Nephron (organoid): ENCODE measurements around the gene MORF4L1.

Source experiments
- H3K27ac Mint-ChIP-seq, 3 experiments: 2 replicates each; pipeline ENCODE4 v1.8.0; 2020; ENCODE audit warnings: mixed read lengths in 3 of 3, mild to moderate bottlenecking in 2 of 3, moderate library complexity in 1 of 3
- H3K27me3 Mint-ChIP-seq: 2 replicates; pipeline ENCODE4 v1.8.0; 2021; ENCODE audit warnings: low read depth, mild to moderate bottlenecking, moderate library complexity, mixed read lengths
- H3K36me3 Mint-ChIP-seq: 2 replicates; pipeline ENCODE4 v1.8.0; 2020; ENCODE audit warnings: low read depth, mixed read lengths
- H3K4me1 Mint-ChIP-seq: 2 replicates; pipeline ENCODE4 v1.8.0; 2020; ENCODE audit warnings: mixed read lengths
- H3K4me3 Mint-ChIP-seq, 3 experiments: 2 replicates each; pipeline ENCODE4 v1.8.0; 2020; ENCODE audit warnings: mild to moderate bottlenecking in 3 of 3, mixed read lengths in 3 of 3, moderate library complexity in 2 of 3
- H3K9me3 Mint-ChIP-seq: 2 replicates; pipeline ENCODE4 v1.8.0; 2020; ENCODE audit warnings: mixed read lengths
- CTCF ChIP-seq, 3 experiments: fragments of 200-600 bp; sonication (generic); IDR thresholded peaks; one replicate each; pipeline ENCODE4 v1.5.0; 2021; ENCODE audit warnings: antibody characterized with exemption in 3 of 3; ENCODE audit not compliant: unreplicated experiment in 3 of 3

Gene MORF4L1

DNA sequence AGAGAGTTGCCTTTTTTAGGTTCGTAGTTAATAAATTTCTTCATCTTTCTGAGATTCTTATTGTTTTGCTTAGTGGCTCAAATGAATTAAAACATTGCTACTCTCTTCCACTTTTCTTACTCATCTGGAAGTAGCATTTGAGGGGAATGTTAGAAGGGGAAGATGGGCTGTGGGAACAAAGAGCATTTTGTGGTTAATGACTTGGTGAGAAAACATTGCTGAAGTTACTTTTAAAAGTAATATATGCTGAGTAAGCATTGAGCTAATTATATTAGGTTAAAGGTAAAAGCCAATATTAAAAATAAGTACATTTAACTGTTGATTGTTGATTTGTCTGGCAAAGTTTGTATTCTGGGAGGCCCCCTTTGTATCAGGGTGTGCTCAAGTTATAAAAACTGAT lies 5.7 kb downstream of the MORF4L1 start:
- no peak for TF ChIP-seq CTCF (IDR thresholded peaks at IDR 0.05; ENCODE audit: unreplicated experiment in 3 of 3)
- Mint-ChIP-seq H3K9me3 (no peaks in the 10 kb centered on the region), H3K4me1 (peaks cover 51% of the 10 kb centered on the region), H3K4me3 (peak overlapping the region; percentile 12 to 48 (median 35)), H3K27ac (peak overlapping the region in 2 of 3 experiments; percentile 37 to 63), H3K36me3 (peaks cover 28% of the 10 kb centered on the region), H3K27me3 (no peaks in the 10 kb centered on the region)

DNA sequence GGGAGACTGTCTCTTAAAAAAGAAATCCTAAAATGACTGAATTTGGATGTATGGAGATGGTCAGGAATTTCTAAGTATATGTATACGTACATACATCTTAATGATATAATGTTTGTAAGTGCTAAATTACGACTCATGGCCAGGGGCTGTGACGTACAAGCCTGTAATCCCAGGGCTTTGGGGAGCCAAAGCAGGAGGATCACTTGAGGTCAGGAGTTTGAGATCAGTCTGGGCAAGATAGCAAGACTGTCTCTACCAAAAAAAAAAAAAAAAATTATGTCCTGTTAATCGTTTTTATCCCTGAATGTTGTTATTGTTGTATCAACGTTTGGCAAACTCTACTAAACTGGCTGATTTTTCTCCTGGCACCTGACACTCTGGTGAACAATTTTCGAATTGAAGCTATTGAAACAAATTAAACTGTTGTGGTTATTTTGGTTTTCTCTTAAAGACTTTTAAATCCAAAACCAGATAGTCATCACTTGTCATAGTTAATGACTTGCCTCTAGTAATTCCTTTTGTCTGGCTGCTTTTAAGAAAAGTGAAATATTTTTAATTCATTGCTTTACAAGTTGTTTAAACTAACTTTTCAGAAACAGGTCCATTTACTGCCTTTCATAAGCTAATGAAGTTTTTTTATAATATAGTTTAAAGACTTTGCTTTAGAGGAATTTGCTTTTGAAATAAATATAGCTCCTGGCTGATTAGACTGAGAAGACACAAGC lies 7.0 kb downstream of the MORF4L1 start:
- peaks cover 45% of the 10 kb centered on the region for H3K4me1 Mint-ChIP-seq
- peaks cover 35% of the 10 kb centered on the region for H3K36me3 Mint-ChIP-seq
- H3K9me3 Mint-ChIP-seq = no peaks in the 10 kb centered on the region
- H3K4me3 Mint-ChIP-seq = peak overlapping the region in 2 of 3 experiments; percentile 33 to 55
- TF ChIP-seq CTCF (IDR thresholded peaks at IDR 0.05; ENCODE audit: unreplicated experiment in 3 of 3) = no peak
- H3K27me3 Mint-ChIP-seq = no peaks in the 10 kb centered on the region
- peak overlapping the region in 2 of 3 experiments; percentile 27 to 44 for H3K27ac Mint-ChIP-seq

DNA sequence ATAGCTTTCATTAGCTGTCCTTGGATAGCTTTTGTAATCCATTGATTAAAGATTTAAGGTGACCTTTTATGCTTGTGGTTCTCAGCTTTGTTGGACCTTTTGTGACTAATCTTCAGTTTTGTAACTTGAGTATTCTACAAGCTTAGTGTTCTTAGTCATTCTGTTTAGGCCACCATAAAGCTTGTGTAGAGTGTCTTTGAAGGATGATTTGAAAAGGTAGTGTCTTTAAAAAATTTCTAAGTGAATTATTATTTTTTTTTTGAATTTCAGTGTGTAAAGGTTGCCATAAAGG lies 7.5 kb downstream of the MORF4L1 start:
- no peak for TF ChIP-seq CTCF (IDR thresholded peaks at IDR 0.05; ENCODE audit: unreplicated experiment in 3 of 3)
- H3K27me3 Mint-ChIP-seq = no peaks in the 10 kb centered on the region
- no peak overlapping the region for H3K27ac Mint-ChIP-seq
- H3K9me3 Mint-ChIP-seq = no peaks in the 10 kb centered on the region
- H3K36me3 Mint-ChIP-seq = peaks cover 40% of the 10 kb centered on the region
- peaks cover 45% of the 10 kb centered on the region for H3K4me1 Mint-ChIP-seq
- H3K4me3 Mint-ChIP-seq = no peak overlapping the region

DNA sequence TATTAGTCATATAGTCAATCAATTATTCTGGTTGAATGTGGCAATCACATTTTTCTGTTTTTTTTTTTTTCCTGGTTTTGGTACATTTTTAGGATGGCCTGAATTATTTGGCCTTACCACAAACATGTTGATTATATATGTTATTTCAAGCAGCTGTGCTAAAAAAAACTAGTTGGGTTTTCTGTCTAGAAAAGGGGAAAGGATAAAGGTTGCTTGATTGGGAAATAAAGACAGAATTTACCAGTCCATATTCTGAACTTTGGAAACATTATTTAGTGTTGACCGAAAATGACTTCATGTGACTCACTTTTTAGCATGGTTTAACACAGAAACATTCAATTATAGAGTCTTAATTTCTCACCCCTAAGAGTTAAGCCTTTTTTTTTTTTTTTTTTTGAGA lies 8.1 kb downstream of the MORF4L1 start:
- H3K4me1 Mint-ChIP-seq = peaks cover 40% of the 10 kb centered on the region
- peaks cover 45% of the 10 kb centered on the region for H3K36me3 Mint-ChIP-seq
- H3K4me3 Mint-ChIP-seq = no peak overlapping the region
- no peaks in the 10 kb centered on the region for H3K9me3 Mint-ChIP-seq
- H3K27me3 Mint-ChIP-seq = no peaks in the 10 kb centered on the region
- no peak overlapping the region for H3K27ac Mint-ChIP-seq
- no peak for TF ChIP-seq CTCF (IDR thresholded peaks at IDR 0.05; ENCODE audit: unreplicated experiment in 3 of 3)

DNA sequence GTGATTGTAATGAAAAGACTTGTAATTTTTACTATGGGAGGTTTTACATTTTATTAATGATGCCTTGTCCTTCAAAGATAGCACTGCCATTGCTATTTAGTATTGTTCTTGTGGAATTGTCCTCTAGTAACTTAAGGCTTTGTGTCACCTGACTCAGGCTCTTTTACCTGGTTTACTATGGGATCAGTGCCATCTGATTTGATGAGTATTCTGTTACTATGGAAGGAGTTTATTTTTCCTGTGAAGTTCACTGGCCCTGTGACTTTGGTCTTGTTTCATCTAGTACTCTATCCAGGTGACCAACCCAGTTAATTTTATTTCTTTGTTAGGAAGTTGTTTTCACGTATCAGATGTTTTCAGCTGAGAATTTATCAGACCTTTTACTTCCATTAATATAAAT lies 9.0 kb downstream of the MORF4L1 start:
- Mint-ChIP-seq H3K27ac (no peak overlapping the region), H3K9me3 (no peaks in the 10 kb centered on the region), H3K36me3 (peaks cover 53% of the 10 kb centered on the region), H3K27me3 (no peaks in the 10 kb centered on the region), H3K4me3 (no peak overlapping the region), H3K4me1 (peaks cover 34% of the 10 kb centered on the region)
- TF ChIP-seq CTCF (IDR thresholded peaks at IDR 0.05; ENCODE audit: unreplicated experiment in 3 of 3) = no peak

DNA sequence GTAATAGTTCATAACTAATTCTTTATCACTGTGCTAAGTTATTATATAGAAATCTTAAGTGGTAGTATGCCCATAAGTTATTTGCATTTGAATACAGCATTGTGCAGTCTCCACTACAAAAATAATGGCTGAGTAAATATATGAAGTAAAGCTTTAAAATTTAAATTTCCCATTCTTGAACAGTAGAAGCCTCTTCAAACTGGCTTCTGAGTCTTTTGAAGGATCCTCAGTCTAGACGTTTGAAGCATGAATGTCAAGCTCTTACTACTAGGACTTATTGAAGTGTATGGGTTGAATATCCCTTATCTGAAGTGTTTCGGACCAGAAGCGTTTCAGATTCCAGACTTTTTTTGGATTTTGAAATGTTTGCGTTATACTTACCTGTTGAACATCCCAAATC lies 16.3 kb downstream of the MORF4L1 start:
- Mint-ChIP-seq H3K27me3 (no peaks in the 10 kb centered on the region), H3K4me3 (no peak overlapping the region), H3K4me1 (peaks cover 7% of the 10 kb centered on the region), H3K9me3 (no peaks in the 10 kb centered on the region), H3K27ac (no peak overlapping the region), H3K36me3 (peaks cover 89% of the 10 kb centered on the region)
- no peak for TF ChIP-seq CTCF (IDR thresholded peaks at IDR 0.05; ENCODE audit: unreplicated experiment in 3 of 3)
